ENCODE data around the gene CCSAP. TPM values are rescaled to one million over a fixed set of nuclear protein-coding genes. Genes with fewer than 3 reads are reported as not detected.
"Not testable (repeated sequence)": the region's sequence is repeated elsewhere in the genome, so short reads cannot be mapped to it uniquely, and the experiment has no call there.

CCSAP gene
- polyA plus RNA-seq (ENCODE audit: insufficient read length in 4 of 4), result 10 to 100 TPM in 2 of 4 donors, 1 to 10 TPM in 2; 8.2 to 11.5 (median 9.9) TPM

GRCh38 chr1:229342656-229343569 lies at the start of gene CCSAP:
Gene CCSAP (minus strand): TSS chr1:229343047. CDS start chr1:229342465, 582 bp downstream.
- peak; percentile 16 to 58 (median 25) for DNase-seq (ENCODE audit: low read depth in 4 of 4, low spot score in 3 of 4)

GRCh38 chr1:229390130-229390529 lies 47.3 kb upstream of the CCSAP start:
- no peak for DNase-seq (ENCODE audit: low read depth in 4 of 4, low spot score in 3 of 4)

- no peak for DNase-seq (ENCODE audit: low read depth in 4 of 4, low spot score in 3 of 4)
These were observed 46.2 kb upstream of the CCSAP start for GRCh38 chr1:229388897-229389580.

- no peak for DNase-seq (ENCODE audit: low read depth in 4 of 4, low spot score in 3 of 4)
These were observed 43.1 kb upstream of the CCSAP start for GRCh38 chr1:229385853-229386456.

- DNase-seq (ENCODE audit: low read depth in 4 of 4, low spot score in 3 of 4), result no peak
These were observed 42.0 kb upstream of the CCSAP start for GRCh38 chr1:229384822-229385221.

- DNase-seq (ENCODE audit: low read depth in 4 of 4, low spot score in 3 of 4), result no peak
These were observed 41.1 kb upstream of the CCSAP start for GRCh38 chr1:229383961-229384360.

GRCh38 chr1:229383188-229383587 lies 40.3 kb upstream of the CCSAP start:
- no peak for DNase-seq (ENCODE audit: low read depth in 4 of 4, low spot score in 3 of 4)

- no peak for DNase-seq (ENCODE audit: low read depth in 4 of 4, low spot score in 3 of 4)
These were observed 38.4 kb upstream of the CCSAP start for GRCh38 chr1:229381234-229381633.

GRCh38 chr1:229380536-229381160 lies 37.8 kb upstream of the CCSAP start:
- no peak for DNase-seq (ENCODE audit: low read depth in 4 of 4, low spot score in 3 of 4)

GRCh38 chr1:229379846-229380245 lies 37.0 kb upstream of the CCSAP start:
- no peak for DNase-seq (ENCODE audit: low read depth in 4 of 4, low spot score in 3 of 4)

- DNase-seq (ENCODE audit: low read depth in 4 of 4, low spot score in 3 of 4), result no peak
These were observed 35.9 kb upstream of the CCSAP start for GRCh38 chr1:229378586-229379367.

GRCh38 chr1:229378035-229378434 lies 35.2 kb upstream of the CCSAP start:
- not testable (repeated sequence) for DNase-seq (ENCODE audit: low read depth in 4 of 4, low spot score in 3 of 4)

- no peak for DNase-seq (ENCODE audit: low read depth in 4 of 4, low spot score in 3 of 4)
These were observed 34.6 kb upstream of the CCSAP start for GRCh38 chr1:229377429-229377828.

- no peak for DNase-seq (ENCODE audit: low read depth in 4 of 4, low spot score in 3 of 4)
These were observed 33.7 kb upstream of the CCSAP start for GRCh38 chr1:229376521-229376920.

GRCh38 chr1:229374485-229374884 lies 31.6 kb upstream of the CCSAP start:
- no peak for DNase-seq (ENCODE audit: low read depth in 4 of 4, low spot score in 3 of 4)

- DNase-seq (ENCODE audit: low read depth in 4 of 4, low spot score in 3 of 4), result no peak
These were observed 30.5 kb upstream of the CCSAP start for GRCh38 chr1:229373395-229373794.

GRCh38 chr1:229372251-229372650 lies 29.4 kb upstream of the CCSAP start:
- DNase-seq (ENCODE audit: low read depth in 4 of 4, low spot score in 3 of 4), result no peak

GRCh38 chr1:229371624-229372023 lies 28.8 kb upstream of the CCSAP start:
- no peak for DNase-seq (ENCODE audit: low read depth in 4 of 4, low spot score in 3 of 4)

- DNase-seq (ENCODE audit: low read depth in 4 of 4, low spot score in 3 of 4), result peak in 1 of 4 donors; percentile 15
These were observed 27.8 kb upstream of the CCSAP start for GRCh38 chr1:229370601-229371021.

GRCh38 chr1:229368347-229368746 lies 25.5 kb upstream of the CCSAP start:
- DNase-seq (ENCODE audit: low read depth in 4 of 4, low spot score in 3 of 4), result no peak
